Measurements from ENCODE around the gene TBX15.

Gene TBX15

GRCh38 chr1:119001181-119002027, 13.3 kb upstream of the TBX15 start:
- DNase-seq, result no peak

GRCh38 chr1:119000371-119001180, 12.4 kb upstream of the TBX15 start:
- DNase-seq, result peak in 1 of 2 donors; percentile 21

GRCh38 chr1:118999348-119000071, 11.4 kb upstream of the TBX15 start:
- no peak for DNase-seq

DNA sequence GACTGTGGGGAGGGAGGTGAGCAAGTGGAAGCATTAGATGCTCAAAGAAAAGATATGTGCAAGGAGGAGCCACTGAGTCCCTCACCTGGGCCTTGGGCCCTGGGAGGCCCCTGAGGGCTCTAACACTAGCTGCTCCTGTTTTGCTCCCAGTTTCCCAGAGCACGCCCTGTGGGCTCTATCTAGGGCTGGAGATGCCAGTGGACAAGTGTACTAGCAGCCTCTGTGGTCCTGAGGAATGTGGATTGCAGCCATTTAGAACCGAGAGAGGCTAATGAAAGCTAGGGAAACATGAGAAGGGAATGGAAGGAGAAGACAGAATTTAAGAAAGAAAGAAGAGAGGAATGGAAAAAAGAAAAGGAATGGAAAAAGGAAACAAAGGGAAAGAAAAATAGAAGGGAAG, 10.0 kb upstream of the TBX15 start:
- DNase-seq, result no peak

GRCh38 chr1:118997225-118997624, 9.1 kb upstream of the TBX15 start:
- no peak for DNase-seq

DNA sequence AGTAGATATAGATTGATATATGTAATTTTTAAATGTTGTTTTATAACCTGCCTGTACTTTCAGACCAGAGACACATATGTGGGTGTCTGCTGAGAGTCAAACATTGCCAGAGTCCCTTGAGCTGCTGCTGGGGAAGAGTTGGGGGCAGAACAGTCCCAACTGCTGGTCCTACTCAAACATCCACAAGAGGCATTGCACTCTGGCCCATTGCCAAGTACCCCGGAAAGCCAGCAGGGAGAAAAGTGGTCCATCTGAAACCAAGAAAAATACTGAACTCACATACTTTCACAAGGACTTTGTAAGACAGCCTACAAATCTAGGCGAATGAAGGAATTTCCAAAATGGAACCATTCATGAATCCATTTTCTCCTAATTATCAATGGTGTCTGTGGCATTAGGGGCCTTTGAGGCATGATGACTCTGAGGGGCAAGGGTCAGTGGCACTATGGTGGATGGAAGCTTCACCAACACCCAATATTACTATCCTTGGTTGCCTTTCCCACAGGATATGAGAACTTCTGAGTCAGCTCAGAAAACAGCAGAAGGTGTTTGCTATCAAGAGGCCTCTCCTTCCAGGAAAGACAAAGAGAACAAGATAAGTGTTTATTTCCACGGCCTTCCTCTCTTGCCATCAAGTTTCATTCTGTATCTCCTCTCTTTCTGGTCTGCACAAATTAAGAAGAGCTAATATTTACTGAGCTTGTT, 7.3 kb upstream of the TBX15 start:
- no peak for DNase-seq

DNA sequence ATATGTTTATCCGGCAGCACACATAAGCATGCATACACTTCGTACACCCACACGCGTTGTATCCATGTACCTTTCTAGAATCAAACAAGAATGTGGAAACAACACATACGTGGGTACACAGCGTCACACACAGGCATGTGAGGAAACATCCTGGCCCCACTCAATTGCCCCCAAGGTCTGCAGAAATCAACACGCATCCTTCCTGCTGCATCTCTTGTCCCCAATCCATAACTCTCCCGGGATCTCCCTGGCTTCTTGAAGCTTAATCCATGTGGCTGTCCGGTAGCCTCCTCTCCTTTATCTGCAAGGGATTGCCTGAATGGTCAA, 5.5 kb upstream of the TBX15 start:
- no peak for DNase-seq

DNA sequence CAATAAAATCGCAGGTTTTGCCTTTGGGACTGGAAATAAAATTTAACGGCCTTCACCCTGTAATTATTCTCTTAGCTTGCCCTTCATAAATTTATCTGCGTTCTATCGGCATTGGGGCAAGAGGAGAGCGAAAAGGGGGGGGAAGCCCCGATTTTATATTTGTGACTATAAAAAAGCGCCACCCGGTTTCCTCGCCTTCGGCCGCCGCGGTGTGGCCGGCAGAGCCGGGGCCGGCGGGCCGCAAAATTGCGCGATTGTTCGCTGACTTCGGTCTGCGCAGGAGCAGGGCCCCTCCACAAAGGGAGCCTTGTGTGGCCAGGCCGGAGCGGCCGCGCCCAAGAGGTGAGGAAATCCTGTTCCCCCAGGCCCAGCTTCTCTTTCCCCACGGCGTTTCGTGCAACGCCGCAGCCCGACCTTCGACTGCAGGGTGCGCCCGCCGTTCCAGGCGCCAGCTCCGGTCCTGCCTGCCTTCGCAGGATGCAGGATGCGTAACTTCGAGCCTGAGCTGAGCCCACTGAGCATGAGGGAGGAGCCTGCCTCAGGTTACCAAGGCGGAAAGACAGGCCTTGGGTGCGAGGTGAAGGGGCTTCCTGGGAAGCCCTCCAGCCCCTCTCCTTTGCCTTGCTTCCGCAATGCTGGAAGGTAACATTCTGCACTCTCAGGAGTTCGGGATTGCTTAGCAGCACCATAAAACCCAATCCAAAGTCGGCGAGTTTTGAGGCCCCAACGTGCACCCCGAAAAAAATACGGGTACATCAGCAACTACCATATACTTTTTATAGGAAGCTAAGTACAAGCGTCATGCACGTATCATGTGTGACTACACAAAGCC, 4.9 kb upstream of the TBX15 start:
- DNase-seq, result no peak

GRCh38 chr1:118992237-118992825, 4.2 kb upstream of the TBX15 start:
- DNase-seq, result no peak

GRCh38 chr1:118991448-118991847, 3.3 kb upstream of the TBX15 start:
- DNase-seq, result no peak

DNA sequence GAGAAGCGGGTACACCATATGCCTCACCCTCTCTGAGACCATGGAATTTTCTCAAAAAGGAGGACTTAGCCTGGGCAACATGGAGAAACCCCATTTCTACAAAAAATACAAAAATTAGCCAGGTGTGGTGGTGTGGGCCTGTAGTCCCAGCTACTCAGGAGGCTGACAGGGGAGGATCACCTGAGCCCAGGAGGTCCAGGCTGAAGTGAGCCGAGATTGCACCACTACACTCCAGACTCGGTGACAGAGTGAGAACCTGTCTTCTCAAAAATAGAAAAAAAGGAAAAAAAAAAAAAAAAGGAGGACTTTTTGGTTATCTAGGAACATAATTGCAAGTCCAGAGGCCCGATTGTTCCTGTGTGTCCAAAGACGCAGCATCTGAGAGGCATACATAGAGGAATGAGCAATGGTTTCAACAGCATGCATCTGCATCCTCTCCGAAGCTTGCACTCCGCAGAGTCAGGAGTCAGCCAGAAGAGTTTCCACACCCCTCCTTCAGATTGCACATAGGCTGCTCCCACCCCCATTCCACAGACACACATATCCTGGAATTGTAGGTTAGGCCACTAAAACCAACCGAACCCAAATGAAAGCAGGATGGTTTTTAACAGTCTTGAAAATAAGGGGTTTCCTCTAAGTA, 2.5 kb upstream of the TBX15 start:
- DNase-seq, result no peak

- no peak for DNase-seq
Measured at GRCh38 chr1:118989878-118990378, 1.8 kb upstream of the TBX15 start.

DNA sequence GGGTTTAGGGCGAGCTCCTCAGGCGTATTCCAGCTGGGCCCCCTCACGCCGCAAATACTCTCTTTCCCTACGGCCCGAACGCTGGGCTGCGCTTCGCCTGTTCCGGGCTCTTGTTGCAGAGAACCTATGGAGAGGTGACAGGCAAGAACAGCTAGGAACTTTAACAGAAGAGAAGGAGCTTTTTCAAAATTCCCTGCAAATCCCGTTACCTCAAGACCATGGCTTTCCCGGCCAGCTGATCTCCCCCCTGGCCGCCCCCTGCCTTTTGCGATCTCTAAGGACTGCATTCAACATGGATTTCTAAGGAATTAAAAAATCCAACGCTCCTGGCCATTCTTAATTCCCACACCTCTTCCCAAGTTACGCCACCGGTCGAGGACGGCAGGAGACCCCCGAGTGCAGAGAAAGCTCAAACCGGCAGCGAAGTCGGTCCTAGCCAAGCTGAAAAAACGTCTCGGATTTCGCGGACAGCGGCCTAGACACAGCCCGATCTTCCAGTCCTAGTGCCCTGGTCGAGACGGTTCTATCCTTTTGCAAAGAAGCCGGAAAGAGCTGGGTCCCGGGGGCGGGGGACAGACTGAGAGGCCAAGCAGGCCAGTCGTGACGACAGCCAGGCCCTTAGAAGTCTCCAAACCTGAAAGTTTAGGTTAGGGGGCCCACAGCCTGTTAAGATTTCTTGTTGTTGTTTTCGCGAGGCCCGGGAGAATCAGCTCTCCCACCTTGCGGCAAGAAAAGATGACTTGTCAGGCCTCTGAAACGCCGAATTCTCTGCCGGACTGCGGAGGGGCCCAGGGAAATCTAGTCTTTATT, 1.1 kb upstream of the TBX15 start:
- no peak for DNase-seq

DNA sequence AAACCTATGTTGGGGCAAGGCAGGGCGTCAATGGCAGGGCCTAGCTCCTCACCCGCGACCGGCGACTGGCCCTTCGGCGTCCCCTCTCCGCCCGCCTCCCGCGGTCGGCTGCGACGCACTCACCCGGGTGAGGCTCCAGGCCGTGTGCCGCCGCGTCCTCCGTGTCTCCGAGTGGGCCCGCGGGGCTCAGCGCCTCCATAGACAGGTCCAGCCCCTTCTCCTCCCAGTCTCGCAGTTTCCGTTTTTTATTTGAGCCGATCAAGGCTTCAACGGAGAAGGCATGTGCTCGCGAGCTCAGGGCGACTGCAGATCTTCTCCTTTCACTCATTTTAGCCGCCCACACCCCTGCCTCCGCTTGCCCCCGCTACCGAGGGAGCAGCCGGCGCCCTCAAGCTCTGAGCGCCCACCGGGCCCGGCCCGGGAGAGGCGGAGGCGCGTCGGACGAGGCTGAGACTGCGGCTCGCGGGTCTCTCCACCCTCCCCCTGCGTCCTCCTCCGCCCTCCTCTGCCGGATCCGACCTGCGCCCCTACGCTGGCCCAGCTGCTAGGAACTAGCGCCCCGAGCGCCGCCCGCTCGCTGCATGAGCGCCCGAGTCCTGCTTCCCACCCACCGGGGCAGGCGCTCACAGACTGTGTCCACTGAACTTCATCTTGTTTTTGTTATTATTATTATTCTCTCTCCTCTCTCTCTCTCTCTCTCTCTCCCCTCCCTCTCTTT, 516 bp downstream of the TBX15 start:
- peak in 1 of 2 donors; percentile 19 for DNase-seq

DNA sequence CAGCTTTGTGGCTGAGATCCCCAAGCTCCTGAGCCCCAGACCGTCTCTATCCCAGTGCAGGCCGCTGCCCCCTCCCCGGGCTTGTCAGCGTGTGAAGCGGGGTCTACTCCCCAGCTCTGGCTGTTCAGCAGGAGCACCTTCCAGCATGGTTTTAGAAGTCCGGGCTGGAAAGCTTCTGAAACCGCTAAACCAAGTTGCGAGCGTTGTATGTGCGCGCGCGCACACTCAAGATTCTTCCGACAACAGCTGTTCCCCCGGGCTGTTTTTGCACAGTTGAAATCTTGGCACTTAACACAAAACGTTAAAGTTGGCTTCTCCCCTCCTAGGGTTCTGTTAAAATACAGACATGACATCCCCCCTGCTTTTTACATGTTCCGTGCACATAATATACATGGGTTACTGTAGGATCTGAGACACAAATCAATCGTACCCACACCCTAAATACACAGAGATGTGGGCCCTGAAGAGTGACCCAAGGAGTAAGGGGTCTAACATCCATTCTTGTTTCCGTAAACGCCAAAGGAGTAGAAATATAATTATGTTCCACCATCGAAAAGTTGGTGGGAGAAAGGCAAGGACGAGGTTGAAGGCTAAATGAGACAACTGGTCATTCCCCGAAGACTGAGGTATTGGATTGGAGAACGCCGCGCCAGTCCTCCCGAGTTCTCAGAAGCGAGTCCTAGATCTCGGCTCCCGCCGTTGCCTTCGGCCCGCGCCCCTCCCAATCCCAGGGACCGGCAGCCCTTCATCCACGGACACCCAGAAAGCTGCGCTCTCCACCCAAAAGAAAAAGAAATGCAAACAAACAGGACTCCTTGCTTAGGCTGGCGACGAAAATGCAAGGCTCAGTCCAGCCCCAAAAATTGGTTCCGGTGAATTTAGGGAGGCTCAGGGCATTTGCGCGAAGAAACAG, 1.3 kb downstream of the TBX15 start:
- DNase-seq, result no peak

DNA sequence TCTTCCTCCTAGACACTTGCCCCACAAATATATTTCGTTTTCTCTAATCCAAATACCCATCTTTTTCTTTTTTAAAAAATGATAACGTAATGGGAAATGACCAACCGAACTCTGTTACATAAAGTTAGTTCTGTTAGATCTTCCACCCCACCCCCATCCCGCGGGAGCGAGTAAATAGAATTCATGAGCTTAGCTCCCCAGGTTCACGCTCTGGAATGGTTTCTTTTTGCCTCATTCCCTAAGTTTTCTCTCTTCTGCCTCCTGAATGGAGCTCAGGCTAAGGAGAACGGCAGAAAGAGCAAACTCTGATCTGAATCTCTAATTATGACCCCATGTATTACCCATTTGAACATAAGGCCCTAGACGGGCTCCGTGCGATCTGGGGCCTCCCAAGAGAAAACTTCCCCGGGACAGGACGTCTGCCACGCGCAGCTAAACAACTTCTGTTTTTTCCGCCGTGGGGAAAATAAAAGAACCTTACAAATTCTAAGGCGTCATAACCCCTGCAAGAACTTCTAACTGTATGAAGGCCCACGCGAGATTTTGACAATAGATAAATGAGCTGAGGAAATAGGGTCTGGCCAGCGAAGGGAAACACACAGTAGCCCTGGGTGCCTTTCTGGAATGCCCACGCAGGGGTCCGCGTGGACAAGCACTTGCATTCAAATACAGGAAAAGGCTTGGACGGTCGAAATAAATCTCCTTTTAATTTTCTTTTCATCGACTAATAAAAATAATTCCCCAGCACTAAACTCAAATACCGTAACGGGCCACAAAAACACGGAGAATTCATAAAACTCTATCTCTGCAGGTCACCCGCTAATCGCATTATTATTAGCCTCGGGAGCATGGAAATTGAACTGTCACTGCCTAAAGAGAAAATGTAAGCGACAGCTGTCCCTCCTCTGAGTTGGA, 2.2 kb downstream of the TBX15 start:
- DNase-seq, result no peak
